Epithelial cell of esophagus (primary cell): ENCODE results near the gene R3HDM2.
"Not testable (repeated sequence)": the region's sequence is repeated elsewhere in the genome, so short reads cannot be mapped to it uniquely, and the experiment has no call there.

Source experiments
- DNase-seq: peaks from one replicate; pipeline ENCODE4 v3.0.0; 2010; ENCODE audit warnings: low read depth
- H3K4me3 ChIP-seq: 2 replicates; pipeline ENCODE4 v1.5.1; 2011; ENCODE audit warnings: mild to moderate bottlenecking, low read length, control low read depth
- CTCF ChIP-seq: IDR thresholded peaks from 2 replicates; pipeline ENCODE4 v1.5.1; 2011; ENCODE audit warnings: low read depth, mild to moderate bottlenecking, low read length, control low read depth, inconsistent platforms; ENCODE audit not compliant: insufficient read depth; ENCODE audit errors: missing control alignments

Gene R3HDM2

GRCh38 chr12:57347284-57347683, 83.6 kb downstream of the R3HDM2 start:
- H3K4me3 ChIP-seq: no peak overlapping the region
- DNase-seq: no peak
- no peak for TF ChIP-seq CTCF

- no peak overlapping the region for H3K4me3 ChIP-seq
- no peak for DNase-seq
- no peak for TF ChIP-seq CTCF
Observed at GRCh38 chr12:57343703-57344378, 87.0 kb downstream of the R3HDM2 start.

- no peak for TF ChIP-seq CTCF
- no peak overlapping the region for H3K4me3 ChIP-seq
- DNase-seq: peak; percentile 7
Observed at GRCh38 chr12:57342207-57342691, 88.6 kb downstream of the R3HDM2 start.

GRCh38 chr12:57341275-57341990, 89.4 kb downstream of the R3HDM2 start:
- peak; percentile 9 for DNase-seq
- H3K4me3 ChIP-seq: no peak overlapping the region
- no peak for TF ChIP-seq CTCF

- TF ChIP-seq CTCF: no peak
- no peak overlapping the region for H3K4me3 ChIP-seq
- DNase-seq: no peak
Observed at GRCh38 chr12:57340104-57340503, 90.7 kb downstream of the R3HDM2 start.

GRCh38 chr12:57336299-57336698, 94.5 kb downstream of the R3HDM2 start:
- not testable (repeated sequence) for H3K4me3 ChIP-seq, DNase-seq

- no peak for TF ChIP-seq CTCF
- no peak overlapping the region for H3K4me3 ChIP-seq
Observed at GRCh38 chr12:57334219-57334618, 96.6 kb downstream of the R3HDM2 start.

More at GRCh38 chr12:57334219-57334618, 96.6 kb downstream of the R3HDM2 start:
- DNase-seq: no peak
